RWPE1 (cell line): ENCODE data around the gene CLDN9.

Experiments
- CTCF ChIA-PET: fragments of 350-600 bp; sonication (Branson Sonifier 250); formaldehyde crosslinking; extraction: SDS; loops from one replicate; lab custom pipeline; 2021; lab: Yijun Ruan, JAX
- POLR2A ChIA-PET: fragments of 400-600 bp; formaldehyde crosslinking; extraction: SDS; loops from one replicate; lab custom pipeline; 2020; ENCODE audit warnings: antibody characterized with exemption; ENCODE audit not compliant: low non-redundant PET; lab: Yijun Ruan, JAX
- DNase-seq: peaks from one replicate; pipeline ENCODE4 v3.0.0; 2012; ENCODE audit warnings: low spot score
- H3K27ac ChIP-seq: fragments of 450-650 bp; 2 replicates; pipeline ENCODE4 v1.5.1; 2017
- TF ChIP-seq, protein P1 (sequence below): fragments of 450-650 bp; conservative IDR thresholded peaks from 2 replicates; pipeline ENCODE4 v1.5.1; 2017; ENCODE audit warnings: low read depth, mild to moderate bottlenecking

Gene CLDN9

DNA sequence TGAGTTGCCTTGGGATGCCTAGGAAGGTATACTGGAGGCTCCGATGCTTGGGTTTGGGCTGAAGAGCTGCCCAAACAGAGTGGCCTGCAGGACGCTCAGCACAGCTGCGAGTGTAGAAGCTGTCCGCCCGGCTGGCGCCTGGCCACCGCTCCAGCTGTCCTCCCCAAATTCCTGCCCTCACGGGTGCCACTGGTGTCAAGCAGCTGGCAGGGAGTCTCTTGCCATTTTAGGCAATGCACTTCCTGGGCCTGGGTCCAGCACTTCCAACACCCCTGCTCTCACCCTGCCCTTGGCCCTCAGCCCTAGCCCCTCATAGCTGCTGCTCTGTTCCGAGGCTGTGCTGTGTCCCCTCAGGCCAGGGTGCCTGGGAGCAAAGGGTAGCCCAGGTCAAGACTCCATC is 27.3 kb upstream of the CLDN9 start:
- TF ChIP-seq, protein P1, sequence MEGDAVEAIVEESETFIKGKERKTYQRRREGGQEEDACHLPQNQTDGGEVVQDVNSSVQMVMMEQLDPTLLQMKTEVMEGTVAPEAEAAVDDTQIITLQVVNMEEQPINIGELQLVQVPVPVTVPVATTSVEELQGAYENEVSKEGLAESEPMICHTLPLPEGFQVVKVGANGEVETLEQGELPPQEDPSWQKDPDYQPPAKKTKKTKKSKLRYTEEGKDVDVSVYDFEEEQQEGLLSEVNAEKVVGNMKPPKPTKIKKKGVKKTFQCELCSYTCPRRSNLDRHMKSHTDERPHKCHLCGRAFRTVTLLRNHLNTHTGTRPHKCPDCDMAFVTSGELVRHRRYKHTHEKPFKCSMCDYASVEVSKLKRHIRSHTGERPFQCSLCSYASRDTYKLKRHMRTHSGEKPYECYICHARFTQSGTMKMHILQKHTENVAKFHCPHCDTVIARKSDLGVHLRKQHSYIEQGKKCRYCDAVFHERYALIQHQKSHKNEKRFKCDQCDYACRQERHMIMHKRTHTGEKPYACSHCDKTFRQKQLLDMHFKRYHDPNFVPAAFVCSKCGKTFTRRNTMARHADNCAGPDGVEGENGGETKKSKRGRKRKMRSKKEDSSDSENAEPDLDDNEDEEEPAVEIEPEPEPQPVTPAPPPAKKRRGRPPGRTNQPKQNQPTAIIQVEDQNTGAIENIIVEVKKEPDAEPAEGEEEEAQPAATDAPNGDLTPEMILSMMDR, result no peak
- CTCF ChIA-PET, result interaction anchor here (0.6 kb wide), 1 partner anchor 22 kb away, joined by 6 read pairs; no protein-coding TSS in a partner anchor
- no peak for DNase-seq
- POLR2A ChIA-PET, result no interaction called here
- H3K27ac ChIP-seq, result peak overlapping the region; percentile 21; the same call in 1 of the 2 replicates

DNA sequence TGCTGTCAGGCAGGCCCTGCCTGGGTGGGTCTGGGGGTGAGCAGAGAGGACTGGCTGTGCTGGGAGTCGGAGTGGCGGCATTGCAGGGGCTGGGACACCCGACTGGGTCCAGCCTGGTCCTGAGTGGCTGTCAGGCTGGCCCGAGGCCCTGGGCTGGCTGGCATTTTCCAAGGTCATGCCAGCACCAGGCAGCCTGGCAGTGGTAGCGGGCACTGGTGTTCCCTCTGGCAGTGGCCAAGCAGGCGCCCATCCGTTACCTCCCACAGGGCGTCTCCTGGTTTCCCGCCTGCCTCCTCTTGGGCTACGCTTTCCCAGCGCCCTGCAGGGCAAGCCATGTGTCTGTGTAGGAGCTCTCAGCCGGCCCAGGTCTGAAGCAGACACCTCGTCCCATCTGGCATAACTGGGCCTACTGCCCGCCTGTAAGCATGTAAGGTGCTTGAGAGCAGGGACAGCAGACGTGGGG is 26.8 kb upstream of the CLDN9 start:
- CTCF ChIA-PET, result interaction anchor here (0.6 kb wide), 1 partner anchor 23 kb away, joined by 6 read pairs; no protein-coding TSS in a partner anchor

DNA sequence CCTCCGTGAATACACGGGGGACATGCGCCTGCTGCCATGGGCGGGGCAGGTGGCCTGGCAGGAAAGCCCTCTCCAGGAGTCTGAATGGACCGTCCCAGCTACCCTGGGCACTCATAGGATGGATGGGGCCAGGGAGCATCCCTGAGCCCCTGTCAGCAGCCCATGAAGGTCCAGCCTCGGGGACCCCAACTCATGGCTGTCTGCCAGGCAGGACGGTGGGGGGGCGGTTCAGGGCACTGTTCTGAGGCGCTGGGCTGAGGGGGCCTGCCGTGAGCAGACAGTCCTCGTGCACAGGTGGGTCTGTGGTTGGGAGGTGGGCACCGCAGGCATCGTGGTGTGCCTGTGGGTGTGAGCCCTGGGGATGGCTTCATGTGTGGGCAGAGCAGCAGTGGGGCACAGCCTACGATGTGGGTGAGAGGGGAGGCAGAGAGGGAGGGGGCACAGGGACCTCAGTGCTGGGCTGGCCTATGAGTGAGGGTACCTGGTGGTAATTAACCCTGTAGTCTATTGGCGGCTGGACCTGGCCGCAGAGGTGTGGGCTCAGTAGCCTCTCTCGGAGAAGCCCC is 26.0 kb upstream of the CLDN9 start:
- TF ChIP-seq, protein P1, result no peak
- DNase-seq, result no peak
- ChIA-PET POLR2A (no interaction called here), CTCF (no interaction called here)
- H3K27ac ChIP-seq, result no peak overlapping the region

More for the DNA sequence above, 26.8 kb upstream of the CLDN9 start:
- DNase-seq, result no peak
- TF ChIP-seq, protein P1, result no peak
- H3K27ac ChIP-seq, result peak overlapping the region; percentile 21; the same call in 1 of the 2 replicates
- POLR2A ChIA-PET, result no interaction called here

DNA sequence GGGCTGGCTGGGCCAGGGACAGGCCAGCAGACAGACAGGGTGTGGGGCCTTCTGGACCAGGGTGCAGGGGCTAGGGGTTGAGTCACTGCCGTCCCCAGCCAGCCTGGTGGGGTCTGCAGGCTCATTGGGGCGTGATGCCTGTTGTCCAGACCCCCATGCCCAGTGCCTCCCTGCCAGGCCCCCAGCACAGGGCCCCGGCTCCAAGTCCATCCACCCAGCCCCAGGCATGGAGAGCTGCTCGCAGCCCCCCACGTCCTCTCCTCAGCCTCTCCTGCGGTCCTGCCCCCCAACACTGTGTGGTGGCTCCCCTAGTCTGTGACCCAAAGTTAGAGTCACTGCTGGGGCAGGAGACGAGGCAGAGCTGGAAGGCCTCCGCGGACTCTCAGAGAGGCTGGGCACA is 25.4 kb upstream of the CLDN9 start:
- ChIA-PET POLR2A (no interaction called here), CTCF (no interaction called here)
- no peak for DNase-seq
- no peak overlapping the region for H3K27ac ChIP-seq
- TF ChIP-seq, protein P1, result no peak

DNA sequence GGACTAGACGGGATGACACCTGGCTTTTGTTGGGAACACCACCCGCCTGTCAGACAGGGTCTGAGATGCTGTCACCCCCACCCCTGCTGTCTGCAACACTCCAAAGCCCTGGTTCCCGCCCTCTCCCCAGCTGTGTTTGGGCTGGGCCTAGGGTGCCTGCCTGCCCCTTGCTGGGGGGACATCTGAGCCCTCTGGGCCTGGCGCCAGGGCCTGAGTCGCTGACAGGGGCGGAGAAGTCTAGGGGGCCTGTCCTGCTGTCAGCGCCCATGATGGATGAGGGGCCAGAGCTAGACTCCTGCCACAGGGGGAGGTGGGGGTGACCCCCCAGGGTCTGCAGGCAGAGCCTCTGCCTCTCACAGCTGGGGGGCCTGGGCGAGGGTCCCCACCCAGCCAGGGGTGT is 24.9 kb upstream of the CLDN9 start:
- ChIA-PET POLR2A (no interaction called here), CTCF (no interaction called here)
- no peak for DNase-seq
- TF ChIP-seq, protein P1, result no peak
- no peak overlapping the region for H3K27ac ChIP-seq

DNA sequence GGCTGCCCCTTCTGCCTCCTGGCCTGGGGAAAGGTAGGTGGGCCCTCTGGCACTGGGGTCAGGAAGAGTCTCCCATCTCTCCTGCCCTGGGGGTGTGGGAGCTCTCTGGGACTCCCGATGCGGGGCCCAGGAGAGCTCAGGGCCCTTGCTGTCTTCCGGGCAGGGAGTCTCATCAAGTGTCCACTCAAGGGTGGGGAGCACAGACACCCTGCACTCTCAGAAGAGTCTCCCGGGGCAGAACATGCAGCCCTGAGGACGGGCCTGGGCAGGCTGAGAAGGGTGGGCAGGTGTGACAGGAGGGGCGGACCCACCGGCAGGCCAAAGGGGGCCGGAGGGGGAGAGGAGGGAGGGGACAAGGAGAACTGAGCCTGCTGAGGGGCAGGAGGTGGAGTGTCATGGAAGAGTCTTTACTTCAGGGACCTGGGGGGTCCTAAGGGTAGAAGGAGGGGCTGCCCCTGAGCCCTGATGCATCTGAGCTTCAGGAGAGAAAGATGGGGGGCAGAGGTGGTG is 24.1 kb upstream of the CLDN9 start:
- TF ChIP-seq, protein P1, result no peak
- ChIA-PET CTCF (no interaction called here), POLR2A (no interaction called here)
- no peak for DNase-seq
- no peak overlapping the region for H3K27ac ChIP-seq
